Adrenal gland (tissue), 19 donors: ENCODE data around the gene TMEM245. TPM values are rescaled to one million over a fixed set of nuclear protein-coding genes. Genes with fewer than 3 reads are reported as not detected.

Experiments used
- DNase-seq, 7 donors: peaks; one replicate each; pipeline ENCODE4 v3.0.0-alpha.2; 2019 to 2020
- H3K27ac ChIP-seq, 5 donors: fragments of 200-600 bp; sonication (generic) in 4 of 5; 1 replicate in 3 of 5; 2 replicates in 2 of 5; pipeline versions ENCODE4 v1.5.1 to v1.8.0; 2016 to 2020; ENCODE audit warnings: mild to moderate bottlenecking in 1 of 5
- H3K27me3 ChIP-seq: fragments of 200-600 bp; 2 replicates; pipeline ENCODE4 v1.8.0; 2021
- H3K36me3 ChIP-seq, 2 donors: fragments of 200-600 bp; replicated peaks in 1 of 2; 1 replicate in 1 of 2; 2 replicates in 1 of 2; pipeline versions ENCODE4 v1.5.1 to v1.8.0; 2018 to 2022
- H3K4me1 ChIP-seq, 2 donors: fragments of 200-600 bp; replicated peaks in 1 of 2; 1 replicate in 1 of 2; 2 replicates in 1 of 2; pipeline versions ENCODE4 v1.5.1 to v1.8.0; 2018 to 2021
- H3K4me3 ChIP-seq, 4 donors: fragments of 200-600 bp; sonication (generic) in 3 of 4; one replicate each; pipeline ENCODE4 v1.5.1; 2016 to 2018
- H3K9me3 ChIP-seq, 3 donors: fragments of 200-600 bp; sonication (generic) in 1 of 3; replicated peaks in 1 of 3; 1 replicate in 2 of 3; 2 replicates in 1 of 3; pipeline versions ENCODE4 v1.5.1 to v1.8.0; 2016 to 2021
- POLR2A ChIP-seq, 2 donors: fragments of 450-650 bp; IDR thresholded peaks; one replicate each; pipeline ENCODE4 v1.6.1; 2017; ENCODE audit warnings: antibody characterized with exemption in 2 of 2, mild to moderate bottlenecking in 2 of 2, moderate library complexity in 1 of 2
- WGBS, 4 donors: extraction: QIAGEN DNeasy Blood & Tissue Kit in 2 of 4; methylation state at CpG; one replicate each; pipeline versions ENCODE4 v1.1.5 to v1.1.7; 2013 to 2017; 5-methylcytosine and 5-hydroxymethylcytosine counted together
- intact Hi-C, 2 donors: fragments of 100-400 bp; cut with DNase I; formaldehyde crosslinking; loops; one replicate each; pipeline versions ENCODE4 v1.14.1 to v1.15.0; 2022 to 2023
- long read RNA-seq, 10 donors: library from polyadenylated mRNA in 3 of 10; unstranded in 2 of 10; stranded (forward) in 1 of 10; transcript quantifications; one replicate each; pipeline ENCODE4 v2.0.0 and lab custom pipeline, GENCODE V29; 2021 to 2026
- polyA plus RNA-seq, 3 donors: library from polyadenylated mRNA; stranded (reverse); fragments of 200-250 nt in 2 of 3; fragments of 350-450 nt in 1 of 3; fragmentation: Illumina TruSeq in 1 of 3; extraction: RNeasy Lipid Tissue Mini Kit (QIAGEN cat#74804) in 1 of 3; gene quantifications; one replicate each; pipeline ENCODE4 v1.2.3, GENCODE V29; 2013 to 2014
- total RNA-seq, 9 donors: library from RNA; depleted of rRNA in 4 of 9; stranded (reverse); fragments of >200 nt in 4 of 9; fragments of 120-200 nt in 1 of 9; fragmentation: NEBNext Ultra II Directional in 1 of 9; extraction: Animal tissue kit (Norgen Biotek cat#: 25700) in 1 of 9; gene quantifications; one replicate each; pipeline versions ENCODE4 v1.1.0 to v1.2.4, GENCODE V29; 2013 to 2023
- TF ChIP-seq, protein P1 (sequence below), 6 experiments: fragments of 450-650 bp in 4 of 6; fragments of 200-600 bp in 2 of 6; sonication (generic) in 1 of 6; IDR thresholded peaks; 1 replicate in 5 of 6; 2 replicates in 1 of 6; pipeline versions ENCODE4 v1.5.1 to v1.8.0; 2016 to 2021; ENCODE audit warnings: antibody characterized with exemption in 6 of 6, mild to moderate bottlenecking in 2 of 6, moderate library complexity in 1 of 6
- donor health status: healthy with polysubstance abuse.
- donor health status: Bipolar disorder and iron deficiency.
- donor health status: DM: yes; HTN: yes; CAD: no.
- donor health status: DM: no; HTN: no; CAD: no.
- donor health status: DM: no; HTN: no; CAD: no.
- donor health status: DM: yes; HTN: yes; CAD: no.

The TMEM245 gene
- total RNA-seq (100 to 1,000 TPM in 8 of 9 donors, 10 to 100 TPM in 1; 97.5 to 363 (median 195) TPM), polyA plus RNA-seq (10 to 100 TPM; 23.6 to 79.5 (median 27.5) TPM)
- long read RNA-seq, donor 1, partial matches to known transcripts = 46 of 56 reads
- long read RNA-seq, donor 1, other reads (novel, unspliced or antisense) = 10 of 56 reads
- long read RNA-seq, donor 2, partial matches to known transcripts = 38 of 57 reads
- long read RNA-seq, donor 2, other reads (novel, unspliced or antisense) = 15 of 57 reads
- long read RNA-seq, donor 3, partial matches to known transcripts = 11 of 21 reads
- long read RNA-seq, donor 3, other reads (novel, unspliced or antisense) = 9 of 21 reads
- long read RNA-seq, donor 4, partial matches to known transcripts = 12 of 73 reads
- long read RNA-seq, donor 4, other reads (novel, unspliced or antisense) = 60 of 73 reads
- long read RNA-seq, donor 5, full-length matches to known transcripts = 2 of 146 reads
- long read RNA-seq, donor 5, partial matches to known transcripts = 21 of 146 reads
- long read RNA-seq, donor 5, other reads (novel, unspliced or antisense) = 123 of 146 reads
- long read RNA-seq, donor 6, partial matches to known transcripts = 3 of 30 reads
- long read RNA-seq, donor 6, other reads (novel, unspliced or antisense) = 27 of 30 reads
- long read RNA-seq, donor 7, partial matches to known transcripts = 6 of 14 reads
- long read RNA-seq, donor 7, other reads (novel, unspliced or antisense) = 6 of 14 reads
- long read RNA-seq, donor 8, partial matches to known transcripts = 63 of 82 reads
- long read RNA-seq, donor 8, other reads (novel, unspliced or antisense) = 17 of 82 reads
- long read RNA-seq, donor 9, partial matches to known transcripts = 15 of 33 reads
- long read RNA-seq, donor 9, other reads (novel, unspliced or antisense) = 15 of 33 reads
- long read RNA-seq, donor 10, partial matches to known transcripts = 30 of 32 reads
- long read RNA-seq, donor 10, other reads (novel, unspliced or antisense) = 0 of 32 reads

DNA sequence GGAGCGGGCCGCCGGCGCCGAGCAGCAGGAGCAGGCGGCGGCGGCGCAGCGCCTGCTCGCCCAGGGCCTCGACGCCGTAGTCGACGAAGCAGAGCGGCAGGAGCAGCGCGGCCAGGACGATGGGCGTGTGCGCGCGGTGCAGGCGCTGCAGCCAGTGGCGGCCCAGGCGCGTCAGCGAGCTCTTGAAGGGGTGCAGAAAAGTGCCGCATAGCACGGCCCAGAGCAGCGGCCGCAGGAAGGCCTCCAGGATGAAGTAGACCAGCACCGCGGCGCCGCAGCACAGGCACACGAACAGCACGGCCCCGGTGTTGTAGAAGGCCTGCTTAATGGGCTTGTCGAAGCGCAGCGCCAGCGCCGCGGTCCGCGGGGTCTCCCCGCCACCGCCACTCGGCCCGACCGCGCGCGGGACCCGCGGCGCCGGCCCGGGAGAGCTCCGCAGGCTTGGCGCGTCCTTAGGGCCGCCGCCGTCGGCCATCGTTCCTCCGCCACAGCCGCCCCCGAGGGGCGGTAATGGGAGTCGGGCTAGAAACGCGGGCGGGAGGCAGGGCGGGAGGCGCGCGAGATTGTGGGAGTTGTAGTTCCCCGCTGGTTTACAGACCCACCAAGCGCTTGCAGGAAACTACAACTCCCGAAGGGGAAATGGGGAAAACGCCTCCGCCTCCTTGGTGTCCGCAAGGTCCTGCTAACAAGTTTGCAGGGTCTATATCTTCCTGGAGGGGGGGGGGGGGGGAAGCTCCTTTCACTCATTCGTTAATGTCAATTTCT lies at the start of gene TMEM245:
Gene TMEM245, minus strand, starts transcription at position 509 of the 765 bp plus-strand sequence. Its CDS starts 34 bp downstream, at position 475.
- Histone ChIP-seq H3K36me3 (no peaks in the 10 kb centered on the region), H3K4me3 (peak within 1 kb of the TSS; percentile 66 to 79 (median 70)), H3K9me3 (no peaks in the 10 kb centered on the region), H3K27ac (peak within 1 kb of the TSS; percentile 78 to 96 (median 90)), H3K27me3 (no peaks in the 10 kb centered on the region), H3K4me1 (peaks cover 27 to 39% of the 10 kb centered on the region in 2 donors)
- intact Hi-C loops = loop anchor here in 1 of 2 donors (10.0 kb wide), 1 partner anchor 185 kb away; the partner anchor contains the start of genes ABITRAM and ELP1
- DNase-seq = peak; percentile 96 to 99 (median 98)
- peak; percentile 75 to 91 for TF ChIP-seq POLR2A (IDR thresholded peaks at IDR 0.05)
- TF ChIP-seq, protein P1, sequence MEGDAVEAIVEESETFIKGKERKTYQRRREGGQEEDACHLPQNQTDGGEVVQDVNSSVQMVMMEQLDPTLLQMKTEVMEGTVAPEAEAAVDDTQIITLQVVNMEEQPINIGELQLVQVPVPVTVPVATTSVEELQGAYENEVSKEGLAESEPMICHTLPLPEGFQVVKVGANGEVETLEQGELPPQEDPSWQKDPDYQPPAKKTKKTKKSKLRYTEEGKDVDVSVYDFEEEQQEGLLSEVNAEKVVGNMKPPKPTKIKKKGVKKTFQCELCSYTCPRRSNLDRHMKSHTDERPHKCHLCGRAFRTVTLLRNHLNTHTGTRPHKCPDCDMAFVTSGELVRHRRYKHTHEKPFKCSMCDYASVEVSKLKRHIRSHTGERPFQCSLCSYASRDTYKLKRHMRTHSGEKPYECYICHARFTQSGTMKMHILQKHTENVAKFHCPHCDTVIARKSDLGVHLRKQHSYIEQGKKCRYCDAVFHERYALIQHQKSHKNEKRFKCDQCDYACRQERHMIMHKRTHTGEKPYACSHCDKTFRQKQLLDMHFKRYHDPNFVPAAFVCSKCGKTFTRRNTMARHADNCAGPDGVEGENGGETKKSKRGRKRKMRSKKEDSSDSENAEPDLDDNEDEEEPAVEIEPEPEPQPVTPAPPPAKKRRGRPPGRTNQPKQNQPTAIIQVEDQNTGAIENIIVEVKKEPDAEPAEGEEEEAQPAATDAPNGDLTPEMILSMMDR (IDR thresholded peaks at IDR 0.05) = no peak
- WGBS, 4 donors = 0 to 1% (median 0%) methylated on average over 7 to 88 of the region's 88 CpGs

DNA sequence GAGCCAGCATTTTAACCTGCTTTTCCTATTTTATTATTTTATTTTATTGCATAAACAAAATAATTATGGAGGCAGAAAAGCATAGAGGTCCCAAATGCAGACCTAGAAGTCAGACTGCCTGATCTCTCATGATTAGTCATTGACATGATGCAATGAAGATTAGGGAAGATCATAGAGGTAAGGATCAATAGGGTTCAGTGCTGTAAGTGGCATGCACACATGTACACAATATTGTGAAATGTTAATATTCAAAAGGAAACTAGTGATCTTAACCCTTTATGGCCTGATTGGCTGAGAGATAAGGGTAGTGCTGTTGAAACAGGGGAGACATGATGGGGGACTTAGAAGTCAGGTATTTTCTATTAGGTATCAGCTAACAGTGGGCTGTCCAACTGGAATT lies 48.4 kb upstream of the TMEM245 start:
- no peaks in the 10 kb centered on the region for H3K27me3 ChIP-seq
- H3K9me3 ChIP-seq = no peaks in the 10 kb centered on the region
- TF ChIP-seq POLR2A (IDR thresholded peaks at IDR 0.05) = no peak
- TF ChIP-seq, protein P1 (IDR thresholded peaks at IDR 0.05) = no peak
- DNase-seq = no peak
- intact Hi-C loops = no loop called here
- H3K4me3 ChIP-seq = no peak overlapping the region
- no peaks in the 10 kb centered on the region for H3K36me3 ChIP-seq
- no peak overlapping the region for H3K27ac ChIP-seq
- no peaks in the 10 kb centered on the region for H3K4me1 ChIP-seq

DNA sequence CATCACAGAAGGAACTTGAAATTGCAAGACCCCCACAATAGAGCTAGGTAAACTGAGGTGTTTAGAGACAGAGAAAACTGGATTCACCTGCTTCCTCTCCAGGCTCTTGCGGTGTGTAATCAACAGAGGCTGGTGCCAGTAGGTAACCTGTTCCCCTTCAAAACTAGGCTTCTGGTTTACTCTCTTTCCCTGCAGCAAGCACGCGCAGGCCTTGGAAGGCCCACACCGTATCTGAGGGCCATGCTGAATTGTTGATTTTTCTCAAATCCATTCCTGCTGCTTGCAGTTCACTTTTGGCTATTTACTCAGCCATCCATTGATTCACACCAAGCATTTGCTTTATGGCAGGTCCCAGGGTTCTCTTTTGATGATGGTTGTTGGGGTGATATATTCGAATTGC lies 48.0 kb upstream of the TMEM245 start:
- TF ChIP-seq, protein P1 (IDR thresholded peaks at IDR 0.05) = no peak
- no peak for TF ChIP-seq POLR2A (IDR thresholded peaks at IDR 0.05)
- 88 to 92% (median 89%) methylated on average over 5 of the region's 5 CpGs for WGBS, 4 donors
- Histone ChIP-seq H3K27ac (no peak overlapping the region), H3K4me3 (no peak overlapping the region), H3K9me3 (no peaks in the 10 kb centered on the region), H3K27me3 (no peaks in the 10 kb centered on the region), H3K4me1 (no peaks in the 10 kb centered on the region), H3K36me3 (no peaks in the 10 kb centered on the region)
- intact Hi-C loops = no loop called here
- DNase-seq = no peak
